ENCODE measurements around the gene GALNTL6.

DNA sequence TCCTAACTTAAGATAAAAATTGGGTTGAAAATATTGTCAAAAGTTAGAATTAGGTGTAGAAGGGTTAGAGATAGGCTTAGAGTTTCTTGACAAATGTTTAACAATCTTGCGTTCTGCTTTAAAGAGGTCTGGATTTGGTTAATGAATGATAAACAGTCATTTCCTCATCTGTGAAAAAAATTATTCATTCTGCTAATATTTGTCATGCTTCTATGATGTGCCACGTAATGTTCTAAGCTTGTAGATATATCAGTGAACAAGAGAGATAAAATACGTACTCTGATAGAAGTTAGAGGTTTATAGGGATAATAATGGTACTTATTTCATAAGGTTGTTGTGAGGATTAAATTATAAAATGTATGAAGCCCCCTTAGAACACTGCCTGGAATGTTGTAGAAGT is 912.4 kb downstream of the GALNTL6 start:
- TF ChIP-seq POLR2A (IDR thresholded peaks at IDR 0.05; ENCODE audit: low read depth, low read length) = no peak
- TF ChIP-seq POLR2AphosphoS5 (IDR thresholded peaks at IDR 0.05; ENCODE audit: insufficient read depth, low read depth, low read length) = no peak
- no peak for TF ChIP-seq CTCF (IDR thresholded peaks at IDR 0.05; ENCODE audit: extremely low read depth in 1 of 2, insufficient read depth in 1 of 2, low read depth in 1 of 2, low read length in 2 of 2)
- no peak for TF ChIP-seq EZH2 (IDR thresholded peaks at IDR 0.05; ENCODE audit: borderline replicate concordance, low read depth, low read length, severe bottlenecking)
- no peak for TF ChIP-seq MAX (IDR thresholded peaks at IDR 0.05; ENCODE audit: insufficient read depth, insufficient read length)
- no peak for TF ChIP-seq FOS (IDR thresholded peaks at IDR 0.05; ENCODE audit: borderline replicate concordance, insufficient read depth, low read length)
- TF ChIP-seq MYC (IDR thresholded peaks at IDR 0.05; ENCODE audit: low read depth, low read length) = no peak

Measured in endothelial cell of umbilical vein (primary cell).